AG09319 (cell line): ENCODE results near the gene CIART.
A peak's percentile ranks its signal among the peaks of the same experiment; 100 is the strongest.
"Not testable (repeated sequence)": the region's sequence is repeated elsewhere in the genome, so short reads cannot be mapped to it uniquely, and the experiment has no call there.

Source experiments
- DNase-seq: peaks from one replicate; pipeline ENCODE4 v3.0.0-alpha.2; 2010; ENCODE audit warnings: low read depth; ENCODE audit errors: extremely low read depth
- TF ChIP-seq, protein P1 (sequence below): IDR thresholded peaks from 2 replicates; pipeline ENCODE4 v1.5.1; 2011; ENCODE audit warnings: low read depth, mild to moderate bottlenecking, inconsistent platforms, low read length, moderate library complexity

Gene CIART

DNA sequence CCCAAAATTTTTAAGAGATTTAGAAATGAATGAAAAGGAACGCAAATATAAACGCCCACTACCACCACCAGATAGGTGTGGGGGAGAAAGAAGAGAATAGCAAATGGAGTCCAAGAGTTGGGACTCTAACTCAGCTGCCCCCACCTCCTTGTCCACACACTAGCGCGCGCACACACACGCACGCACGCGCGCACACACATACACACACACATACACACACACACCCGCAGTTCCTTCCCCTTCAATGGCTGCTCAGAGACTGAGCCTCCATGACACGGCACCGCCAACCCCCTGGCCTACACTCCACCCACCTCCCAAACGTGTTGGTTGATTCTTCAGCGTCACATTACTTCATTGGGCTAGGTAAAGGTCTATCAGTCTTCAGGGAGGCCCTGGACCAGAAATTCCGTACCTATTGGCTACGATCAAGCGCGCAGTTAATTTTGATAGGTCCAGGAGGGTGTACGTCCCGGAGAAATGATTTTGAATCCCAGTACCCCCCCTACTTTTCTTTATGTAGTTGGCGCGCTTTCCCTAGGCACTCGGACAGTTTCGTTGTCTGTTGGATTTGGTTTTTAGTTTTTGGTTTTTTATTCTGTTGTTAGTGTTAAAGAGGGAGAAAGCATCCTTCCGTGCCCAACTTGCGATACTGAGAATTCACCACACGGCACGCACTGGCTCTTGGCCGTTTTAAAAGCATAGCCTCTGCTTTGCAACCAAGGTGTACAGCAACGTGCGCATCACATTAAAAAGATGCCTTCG, 46.3 kb upstream of the CIART start, which contains the start of gene ANP32E:
Gene ANP32E (minus strand): TSS at position 261 of the 762 bp plus-strand sequence. CDS start 326 bp downstream, outside the sequence.
- TF ChIP-seq, protein P1, sequence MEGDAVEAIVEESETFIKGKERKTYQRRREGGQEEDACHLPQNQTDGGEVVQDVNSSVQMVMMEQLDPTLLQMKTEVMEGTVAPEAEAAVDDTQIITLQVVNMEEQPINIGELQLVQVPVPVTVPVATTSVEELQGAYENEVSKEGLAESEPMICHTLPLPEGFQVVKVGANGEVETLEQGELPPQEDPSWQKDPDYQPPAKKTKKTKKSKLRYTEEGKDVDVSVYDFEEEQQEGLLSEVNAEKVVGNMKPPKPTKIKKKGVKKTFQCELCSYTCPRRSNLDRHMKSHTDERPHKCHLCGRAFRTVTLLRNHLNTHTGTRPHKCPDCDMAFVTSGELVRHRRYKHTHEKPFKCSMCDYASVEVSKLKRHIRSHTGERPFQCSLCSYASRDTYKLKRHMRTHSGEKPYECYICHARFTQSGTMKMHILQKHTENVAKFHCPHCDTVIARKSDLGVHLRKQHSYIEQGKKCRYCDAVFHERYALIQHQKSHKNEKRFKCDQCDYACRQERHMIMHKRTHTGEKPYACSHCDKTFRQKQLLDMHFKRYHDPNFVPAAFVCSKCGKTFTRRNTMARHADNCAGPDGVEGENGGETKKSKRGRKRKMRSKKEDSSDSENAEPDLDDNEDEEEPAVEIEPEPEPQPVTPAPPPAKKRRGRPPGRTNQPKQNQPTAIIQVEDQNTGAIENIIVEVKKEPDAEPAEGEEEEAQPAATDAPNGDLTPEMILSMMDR, result no peak; the same call in 1 of the 2 replicates
- DNase-seq, result peak; percentile 98

DNA sequence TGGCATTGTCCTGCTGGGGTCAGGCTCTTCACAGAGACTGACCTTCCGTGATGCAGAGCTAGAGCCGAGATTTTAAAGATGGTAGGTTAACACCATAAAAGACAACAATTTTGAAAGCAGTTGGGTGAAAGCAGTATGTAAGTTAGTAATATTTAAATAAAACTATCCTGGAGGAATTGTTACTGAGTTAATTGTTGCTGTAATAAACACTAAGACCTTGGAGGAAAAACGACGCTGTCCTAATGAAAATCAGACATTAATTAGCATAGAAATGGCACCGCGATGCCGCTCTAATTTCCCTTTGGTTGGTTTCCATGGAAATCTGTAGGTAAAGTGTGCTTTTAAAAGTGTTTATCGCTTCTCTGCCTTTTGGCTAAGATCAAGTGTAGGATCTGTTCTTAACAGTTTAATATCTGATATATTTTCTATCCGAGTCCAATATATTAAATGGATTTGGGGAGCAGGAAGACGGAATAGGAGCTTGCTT, 45.7 kb upstream of the CIART start:
- TF ChIP-seq, protein P1, result no peak
- no peak for DNase-seq

DNA sequence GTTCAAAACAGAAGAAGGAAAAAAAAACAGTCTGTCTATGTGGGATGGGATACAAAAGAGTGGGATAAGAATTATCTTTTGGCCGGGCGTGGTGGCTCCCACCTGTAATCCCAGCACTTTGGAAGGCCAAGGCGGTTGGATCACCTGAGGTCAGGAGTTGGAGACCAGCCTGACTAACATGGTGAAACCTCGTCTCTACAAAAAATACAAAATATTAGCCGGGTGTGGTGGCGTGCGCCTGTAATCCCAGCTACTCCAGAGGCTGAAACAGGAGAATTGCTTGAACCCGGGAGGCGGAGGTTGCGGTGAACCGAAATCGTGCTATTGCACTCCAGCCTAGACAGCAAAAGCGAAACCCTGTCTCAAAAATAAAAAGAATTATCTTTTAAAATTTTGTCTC, 45.2 kb upstream of the CIART start:
- not testable (repeated sequence) for DNase-seq

DNA sequence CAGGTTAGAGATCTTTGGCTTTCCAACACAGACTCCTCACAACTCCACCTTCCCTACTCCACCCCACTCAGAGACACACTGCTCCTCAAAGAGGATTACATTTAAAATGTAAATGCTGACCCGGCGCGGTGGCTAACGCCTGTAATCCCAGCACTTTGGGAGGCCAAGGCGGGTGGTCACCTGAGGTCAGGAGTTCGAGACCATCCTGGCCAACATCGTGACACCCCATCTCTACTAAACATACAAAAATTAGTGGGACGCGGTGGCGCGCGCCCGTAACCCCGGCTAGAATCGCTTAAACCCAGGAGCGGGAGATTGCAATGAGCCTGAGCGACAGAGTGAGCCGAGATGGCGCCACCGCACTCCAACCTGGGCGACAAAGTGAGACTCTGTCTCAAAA, 44.6 kb upstream of the CIART start:
- DNase-seq, result no peak
- TF ChIP-seq, protein P1, result no peak

DNA sequence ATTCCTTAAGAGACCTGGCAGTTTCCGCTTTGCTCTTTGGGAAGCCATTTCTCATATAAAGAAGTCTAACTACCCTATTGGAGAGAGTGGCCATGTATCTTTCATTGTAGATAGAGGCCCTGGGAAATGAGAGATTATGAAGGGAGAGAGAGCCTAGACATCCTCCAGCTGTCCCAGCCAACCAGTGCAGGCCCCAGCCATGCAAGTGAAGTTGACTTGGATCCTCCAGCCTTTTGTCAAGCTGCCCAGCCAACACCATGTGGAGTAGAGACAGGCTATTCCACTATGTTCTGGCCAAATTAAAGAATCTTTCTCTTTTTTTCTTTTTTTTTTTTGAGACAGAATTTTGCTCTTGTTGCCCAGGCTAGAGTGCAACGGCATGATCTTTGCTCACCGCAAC, 39.4 kb upstream of the CIART start:
- DNase-seq, result no peak
- TF ChIP-seq, protein P1, result no peak

DNA sequence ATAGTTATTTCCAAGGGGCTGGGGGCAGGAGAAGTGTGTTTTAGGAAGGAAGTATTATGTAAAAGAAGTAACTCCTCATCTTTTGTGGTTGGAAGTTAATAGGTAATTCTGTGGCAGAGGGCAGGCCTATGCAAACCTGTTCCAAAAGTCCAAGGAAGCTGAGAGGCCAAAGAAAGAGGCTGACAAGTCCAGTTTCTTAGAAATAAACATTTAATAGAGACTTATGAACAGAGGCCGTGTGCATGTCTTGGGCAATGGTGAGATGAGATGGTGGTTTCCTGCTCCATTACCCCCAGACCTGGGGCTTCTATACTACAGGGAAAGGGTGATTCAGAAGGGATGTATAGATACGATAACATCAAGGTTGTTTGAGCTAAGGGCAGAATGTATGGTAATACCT, 32.4 kb upstream of the CIART start:
- TF ChIP-seq, protein P1, result no peak
- no peak for DNase-seq

DNA sequence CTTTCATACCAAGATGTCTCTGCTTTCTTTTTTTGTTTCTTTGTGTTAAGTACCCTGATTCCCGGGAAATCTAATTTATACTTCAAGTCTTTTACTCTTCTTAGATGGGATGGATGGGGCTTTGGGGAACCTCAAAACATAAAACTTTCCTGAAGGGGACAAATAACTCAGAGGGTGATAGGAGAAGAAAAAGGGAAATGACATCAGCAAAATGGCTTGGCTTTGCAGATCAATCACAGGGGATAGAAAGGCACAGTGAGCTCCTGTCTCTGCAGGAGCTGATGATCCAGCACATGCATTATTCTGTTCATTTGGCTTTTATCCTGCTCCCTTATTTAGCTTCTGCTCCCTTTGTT, 26.2 kb upstream of the CIART start:
- TF ChIP-seq, protein P1, result no peak
- no peak for DNase-seq
